HepG2 (cell line): ENCODE results near the gene KLHL35. TPM values are rescaled to one million over a fixed set of nuclear protein-coding genes. Genes with fewer than 3 reads are reported as not detected.

Source experiments
- ATAC-seq: fragments of 200-7000 bp; cut with Tn5 transposase; 3 replicates; pipeline ENCODE4 v1.9.1; 2020; ENCODE audit warnings: mild to moderate bottlenecking, moderate library complexity
- BruUV-seq: library from RNA; stranded (reverse); fragments of 400-500 nt; replicated peaks from 2 replicates; lab custom pipeline; 2021; lab: Mats Ljungman, UMichigan
- CTCF ChIA-PET: fragments of 300-600 bp; formaldehyde crosslinking; extraction: SDS; loops from one replicate; lab custom pipeline; 2021; ENCODE audit warnings: low total read pairs, inconsistent platforms, low intra/inter-chr PET ratio; lab: Yijun Ruan, JAX
- POLR2A ChIA-PET: fragments of 350-600 bp; sonication (Branson Sonifier 250); formaldehyde crosslinking; loops from one replicate; lab custom pipeline; 2020; ENCODE audit warnings: antibody characterized with exemption, inconsistent platforms; lab: Yijun Ruan, JAX
- DNase-seq: peaks from one replicate; pipeline ENCODE4 v3.0.0-alpha.2; 2015; ENCODE audit warnings: low spot score
- FAIRE-seq: peaks from 3 replicates; lab custom pipeline; 2011; peaks lifted over from hg19 to GRCh38; lab: Jason Lieb, UNC
- H2AFZ ChIP-seq: one replicate; pipeline ENCODE4 v1.6.1; 2011; ENCODE audit warnings: low read length, inconsistent platforms
- H3K27ac ChIP-seq: fragments of 300-600 bp; 3 replicates; pipeline ENCODE4 v1.8.0; 2011; ENCODE audit warnings: mixed run types, mild to moderate bottlenecking, mixed read lengths, low read length, inconsistent platforms; ENCODE audit not compliant: insufficient read depth; ENCODE audit errors: extremely low read length
- H3K27me3 ChIP-seq, 2 experiments: fragments of 200-600 bp in 1 of 2; 2 replicates in 1 of 2; 3 replicates in 1 of 2; pipeline versions ENCODE4 v1.6.0 to v1.8.0; 2011; ENCODE audit warnings: low read length in 2 of 2, mild to moderate bottlenecking in 2 of 2, moderate library complexity in 2 of 2, inconsistent platforms in 1 of 2; ENCODE audit not compliant: insufficient read depth in 2 of 2, control insufficient read depth in 1 of 2
- H3K36me3 ChIP-seq, 2 experiments: fragments of 200-600 bp in 1 of 2; replicated peaks in 1 of 2; 2 replicates in 1 of 2; 3 replicates in 1 of 2; pipeline versions ENCODE4 v1.5.1 to v1.8.0; 2011; ENCODE audit warnings: low read length in 2 of 2, inconsistent platforms in 1 of 2; ENCODE audit not compliant: insufficient read depth in 2 of 2, control insufficient read depth in 1 of 2
- H3K4me1 ChIP-seq: 2 replicates; pipeline ENCODE4 v1.5.1; 2012; ENCODE audit warnings: low read length, inconsistent platforms; ENCODE audit not compliant: insufficient read depth
- H3K4me2 ChIP-seq: 2 replicates; pipeline ENCODE4 v1.6.0; 2011; ENCODE audit warnings: low read depth, low read length, inconsistent platforms
- H3K4me3 ChIP-seq, 3 experiments: fragments of 200-600 bp in 1 of 3; sonication (generic), shearing (Covaris generic) in 1 of 3; replicated peaks in 1 of 3; 2 replicates each; pipeline ENCODE4 v1.5.1; 2011 to 2016; ENCODE audit warnings: low read length in 3 of 3, inconsistent platforms in 2 of 3, low read depth in 2 of 3, mild to moderate bottlenecking in 2 of 3, control low read depth in 1 of 3, mixed read lengths in 1 of 3; ENCODE audit not compliant: insufficient read depth in 1 of 3
- H3K79me2 ChIP-seq: one replicate; pipeline ENCODE4 v1.6.1; 2011; ENCODE audit warnings: low read length, inconsistent platforms; ENCODE audit not compliant: insufficient read depth
- H3K9ac ChIP-seq: 2 replicates; pipeline ENCODE4 v1.6.0; 2011; ENCODE audit warnings: mild to moderate bottlenecking, low read depth, low read length, inconsistent platforms; ENCODE audit not compliant: insufficient read depth
- H3K9me3 ChIP-seq: 2 replicates; pipeline ENCODE4 v1.5.1; 2012; ENCODE audit warnings: mild to moderate bottlenecking, low read length
- H4K20me1 ChIP-seq: 2 replicates; pipeline ENCODE4 v1.6.0; 2011; ENCODE audit warnings: inconsistent platforms, mild to moderate bottlenecking, low read length, moderate library complexity; ENCODE audit not compliant: insufficient read depth
- AKAP8 ChIP-seq: sonication (generic); formaldehyde crosslinking; IDR thresholded peaks from 2 replicates; pipeline ENCODE4 v1.5.1; 2020; ENCODE audit warnings: mild to moderate bottlenecking, missing genetic modification reagents
- FLYWCH1 ChIP-seq: sonication (generic); formaldehyde crosslinking; IDR thresholded peaks from 2 replicates; pipeline ENCODE4 v1.8.1; 2023; ENCODE audit warnings: mild to moderate bottlenecking, missing genetic modification reagents
- HCFC1 ChIP-seq: fragments of 150-350 bp; IDR thresholded peaks from 2 replicates; pipeline ENCODE4 v1.6.1; 2014; ENCODE audit warnings: low read depth, low read length
- JUNB ChIP-seq: sonication (generic); formaldehyde crosslinking; IDR thresholded peaks from 2 replicates; pipeline ENCODE4 v1.8.0; 2022; ENCODE audit warnings: missing genetic modification reagents, mild to moderate bottlenecking, borderline replicate concordance
- RARA ChIP-seq: IDR thresholded peaks from 2 replicates; pipeline ENCODE4 v1.6.1; 2016; ENCODE audit warnings: missing genetic modification reagents, missing compliant biosample characterization
- RCOR2 ChIP-seq: IDR thresholded peaks from 2 replicates; pipeline ENCODE4 v1.6.1; 2016; ENCODE audit warnings: missing biosample characterization, missing genetic modification reagents
- RELA ChIP-seq: sonication (generic); formaldehyde crosslinking; IDR thresholded peaks from 2 replicates; pipeline ENCODE4 v1.4.0; 2020; ENCODE audit warnings: missing genetic modification reagents
- SALL1 ChIP-seq: sonication (generic); formaldehyde crosslinking; IDR thresholded peaks from 2 replicates; pipeline ENCODE4 v1.8.0; 2022; ENCODE audit warnings: mild to moderate bottlenecking, missing genetic modification reagents
- SMARCC2 ChIP-seq: fragments of 450-650 bp; IDR thresholded peaks from 2 replicates; pipeline ENCODE4 v1.6.1; 2017; ENCODE audit warnings: antibody characterized with exemption, mild to moderate bottlenecking
- SP2 ChIP-seq: sonication (generic); formaldehyde crosslinking; IDR thresholded peaks from 2 replicates; pipeline ENCODE4 v1.5.1; 2020; ENCODE audit warnings: mild to moderate bottlenecking, missing genetic modification reagents
- SPEN ChIP-seq: sonication (generic); formaldehyde crosslinking; IDR thresholded peaks from 2 replicates; pipeline ENCODE4 v1.5.1; 2020; ENCODE audit warnings: low read depth, mild to moderate bottlenecking, missing genetic modification reagents
- TBP ChIP-seq: sonication (generic); formaldehyde crosslinking; IDR thresholded peaks from 2 replicates; pipeline ENCODE4 v1.5.0; 2020; ENCODE audit warnings: missing genetic modification reagents
- ZBTB20 ChIP-seq: sonication (generic); formaldehyde crosslinking; IDR thresholded peaks from 2 replicates; pipeline ENCODE4 v1.8.1; 2023; ENCODE audit warnings: missing genetic modification reagents, low read depth, mild to moderate bottlenecking, borderline replicate concordance
- ZC3H13 ChIP-seq: sonication (generic); formaldehyde crosslinking; IDR thresholded peaks from 2 replicates; pipeline ENCODE4 v1.8.1; 2023; ENCODE audit warnings: mild to moderate bottlenecking, missing genetic modification reagents, moderate library complexity
- ZNF207 ChIP-seq: fragments of 450-650 bp; IDR thresholded peaks from 2 replicates; pipeline ENCODE4 v1.6.1; 2016; ENCODE audit warnings: antibody characterized with exemption, borderline replicate concordance
- ZNF317 ChIP-seq: sonication (generic); formaldehyde crosslinking; IDR thresholded peaks from 2 replicates; pipeline ENCODE4 v1.5.0; 2020; ENCODE audit warnings: mild to moderate bottlenecking, missing genetic modification reagents
- WGBS: methylation state at CpG from one replicate; pipeline ENCODE4 v1.1.6; 2017; ENCODE audit warnings: low lambda C conversion rate; 5-methylcytosine and 5-hydroxymethylcytosine counted together
- in situ Hi-C: cut with HindIII; loops from 2 replicates; pipeline ENCODE4 v1.10.0; 2017; ENCODE audit warnings: low pct_unique_long_range_greater_than_20kb; ENCODE audit not compliant: extremely low pct_ligation_motif_present
- intact Hi-C: fragments of 100-400 bp; cut with micrococcal nuclease; formaldehyde crosslinking; loops from one replicate; pipeline ENCODE4 v1.10.0; 2022; ENCODE audit not compliant: unreplicated experiment
- polyA plus RNA-seq, 8 experiments: library from polyadenylated mRNA; depleted of rRNA in 3 of 8; stranded (reverse) in 7 of 8; unstranded in 1 of 8; fragments of >200 nt; fragmentation: Illumina TruSeq in 4 of 8; extraction: Trizol in 4 of 8; gene quantifications; 2 replicates each; pipeline versions ENCODE4 v1.2.1 to v1.2.3, GENCODE V29; 2011 to 2016; ENCODE audit warnings: low read depth in 4 of 8, missing spikeins in 1 of 8, mixed read lengths in 1 of 8; ENCODE audit not compliant: insufficient read depth in 1 of 8
- total RNA-seq, 5 experiments: library from RNA; depleted of rRNA; stranded (reverse); fragments of >200 nt; fragmentation: Illumina TruSeq; extraction: Trizol; gene quantifications; 2 replicates each; pipeline ENCODE4 v1.2.3, GENCODE V29; 2016; ENCODE audit warnings: low read depth in 1 of 5
- TF ChIP-seq, protein P1 (sequence below): sonication (generic); formaldehyde crosslinking; IDR thresholded peaks from 2 replicates; pipeline ENCODE4 v1.4.0; 2020; ENCODE audit warnings: mild to moderate bottlenecking, missing genetic modification reagents
- TF ChIP-seq, protein P2 (sequence below): IDR thresholded peaks from 2 replicates; pipeline ENCODE4 v1.6.1; 2016; ENCODE audit warnings: mild to moderate bottlenecking, missing biosample characterization, missing genetic modification reagents
- TF ChIP-seq, protein P3 (sequence below): IDR thresholded peaks from 2 replicates; pipeline ENCODE4 v1.6.1; 2016; ENCODE audit warnings: missing compliant biosample characterization, missing genetic modification reagents, borderline replicate concordance

KLHL35 gene
- total and polyA plus RNA-seq, 2 of the 13 experiments (the other 11 are each of a cell fraction or from before 2014, with no cell fraction given), result not detected

DNA sequence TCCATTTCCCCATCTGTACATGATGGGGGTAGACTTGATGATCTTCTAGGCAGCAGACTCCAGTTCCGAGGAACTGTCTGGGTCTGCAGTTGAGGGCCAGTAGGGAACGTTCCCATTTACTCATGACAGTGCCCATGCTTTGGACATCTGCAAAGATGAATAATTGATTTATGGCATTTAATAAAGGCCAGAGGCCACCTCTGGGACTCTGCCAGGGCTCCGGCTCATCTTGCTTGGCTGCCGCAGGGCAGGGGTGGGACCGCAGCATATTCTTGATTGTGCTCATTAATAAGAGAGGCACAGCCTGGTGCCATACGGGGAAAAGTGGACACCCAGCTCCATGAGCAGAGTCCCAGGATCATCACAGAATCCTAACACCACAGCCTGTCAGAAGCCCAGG is 28.1 kb upstream of the KLHL35 start:
- peaks cover 37 to 76% of the 10 kb centered on the region in 2 experiments for H3K36me3 ChIP-seq
- H4K20me1 ChIP-seq, result no peaks in the 10 kb centered on the region
- WGBS, result 92% methylated on average over 6 of the region's 6 CpGs
- no peak for FAIRE-seq
- in situ Hi-C loops (no loop called here), intact Hi-C loops (no loop called here)
- ATAC-seq, result no peak
- no peak overlapping the region for H2AFZ ChIP-seq
- no peak overlapping the region for H3K4me3 ChIP-seq
- H3K9ac ChIP-seq, result no peak overlapping the region
- no peaks in the 10 kb centered on the region for H3K9me3 ChIP-seq
- no peaks in the 10 kb centered on the region for H3K27me3 ChIP-seq
- H3K27ac ChIP-seq, result no peak overlapping the region
- H3K4me1 ChIP-seq, result peaks cover 9% of the 10 kb centered on the region; the same call in 1 of the 2 replicates
- no peak overlapping the region for H3K4me2 ChIP-seq
- POLR2A ChIA-PET, result no interaction called here
- no peaks in the 10 kb centered on the region for H3K79me2 ChIP-seq
- CTCF ChIA-PET, result no interaction called here
- no TSS peak for BruUV-seq
- DNase-seq, result no peak
- TF ChIP-seq ZC3H13 (CRISPR knock-in tag), result no peak
- TF ChIP-seq SP2 (CRISPR knock-in tag), result no peak
- TF ChIP-seq AKAP8, result no peak
- no peak for TF ChIP-seq RARA (CRISPR knock-in tag)
- TF ChIP-seq TBP (CRISPR knock-in tag), result no peak
- TF ChIP-seq SMARCC2, result no peak
- TF ChIP-seq HCFC1, result no peak
- TF ChIP-seq SPEN (CRISPR knock-in tag), result no peak
- no peak for TF ChIP-seq JUNB
- TF ChIP-seq, protein P1, sequence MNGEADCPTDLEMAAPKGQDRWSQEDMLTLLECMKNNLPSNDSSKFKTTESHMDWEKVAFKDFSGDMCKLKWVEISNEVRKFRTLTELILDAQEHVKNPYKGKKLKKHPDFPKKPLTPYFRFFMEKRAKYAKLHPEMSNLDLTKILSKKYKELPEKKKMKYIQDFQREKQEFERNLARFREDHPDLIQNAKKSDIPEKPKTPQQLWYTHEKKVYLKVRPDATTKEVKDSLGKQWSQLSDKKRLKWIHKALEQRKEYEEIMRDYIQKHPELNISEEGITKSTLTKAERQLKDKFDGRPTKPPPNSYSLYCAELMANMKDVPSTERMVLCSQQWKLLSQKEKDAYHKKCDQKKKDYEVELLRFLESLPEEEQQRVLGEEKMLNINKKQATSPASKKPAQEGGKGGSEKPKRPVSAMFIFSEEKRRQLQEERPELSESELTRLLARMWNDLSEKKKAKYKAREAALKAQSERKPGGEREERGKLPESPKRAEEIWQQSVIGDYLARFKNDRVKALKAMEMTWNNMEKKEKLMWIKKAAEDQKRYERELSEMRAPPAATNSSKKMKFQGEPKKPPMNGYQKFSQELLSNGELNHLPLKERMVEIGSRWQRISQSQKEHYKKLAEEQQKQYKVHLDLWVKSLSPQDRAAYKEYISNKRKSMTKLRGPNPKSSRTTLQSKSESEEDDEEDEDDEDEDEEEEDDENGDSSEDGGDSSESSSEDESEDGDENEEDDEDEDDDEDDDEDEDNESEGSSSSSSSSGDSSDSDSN (CRISPR knock-in tag), result no peak
- no peak for TF ChIP-seq ZNF207
- no peak for TF ChIP-seq RCOR2 (CRISPR knock-in tag)
- TF ChIP-seq SALL1 (CRISPR knock-in tag), result no peak
- TF ChIP-seq RELA (CRISPR knock-in tag), result no peak
- TF ChIP-seq, protein P2, sequence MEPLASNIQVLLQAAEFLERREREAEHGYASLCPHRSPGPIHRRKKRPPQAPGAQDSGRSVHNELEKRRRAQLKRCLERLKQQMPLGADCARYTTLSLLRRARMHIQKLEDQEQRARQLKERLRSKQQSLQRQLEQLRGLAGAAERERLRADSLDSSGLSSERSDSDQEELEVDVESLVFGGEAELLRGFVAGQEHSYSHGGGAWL (CRISPR knock-in tag), result no peak
- TF ChIP-seq ZNF317, result no peak
- no peak for TF ChIP-seq FLYWCH1
- TF ChIP-seq, protein P3, sequence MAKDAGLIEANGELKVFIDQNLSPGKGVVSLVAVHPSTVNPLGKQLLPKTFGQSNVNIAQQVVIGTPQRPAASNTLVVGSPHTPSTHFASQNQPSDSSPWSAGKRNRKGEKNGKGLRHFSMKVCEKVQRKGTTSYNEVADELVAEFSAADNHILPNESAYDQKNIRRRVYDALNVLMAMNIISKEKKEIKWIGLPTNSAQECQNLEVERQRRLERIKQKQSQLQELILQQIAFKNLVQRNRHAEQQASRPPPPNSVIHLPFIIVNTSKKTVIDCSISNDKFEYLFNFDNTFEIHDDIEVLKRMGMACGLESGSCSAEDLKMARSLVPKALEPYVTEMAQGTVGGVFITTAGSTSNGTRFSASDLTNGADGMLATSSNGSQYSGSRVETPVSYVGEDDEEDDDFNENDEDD (CRISPR knock-in tag), result no peak
- TF ChIP-seq ZBTB20, result no peak
